ENCODE results near the gene KRTAP10-5.
"Not testable (repeated sequence)": the region's sequence is repeated elsewhere in the genome, so short reads cannot be mapped to it uniquely, and the experiment has no call there.

Gene KRTAP10-5

GRCh38 chr21:44575307-44576024 lies 4.9 kb downstream of the KRTAP10-5 start:
- H3K27ac ChIP-seq (ENCODE audit: low read depth, low read length): no peak overlapping the region
- WGBS: 93% methylated on average over 20 of the region's 20 CpGs

GRCh38 chr21:44574457-44575306 lies 5.7 kb downstream of the KRTAP10-5 start:
- Histone ChIP-seq H3K4me1 (ENCODE audit: insufficient read depth, low read length) (no peaks in the 10 kb centered on the region), H3K36me3 (ENCODE audit: insufficient read depth, low read length) (no peaks in the 10 kb centered on the region), H3K9ac (ENCODE audit: low read depth, low read length) (no peak overlapping the region), H3K9me3 (ENCODE audit: insufficient read depth, low read depth, low read length) (peaks cover 9% of the 10 kb centered on the region; the same call in 1 of the 2 replicates), H3K27ac (ENCODE audit: low read depth, low read length) (no peak overlapping the region), H3K27me3 (ENCODE audit: insufficient read depth, low read length) (no peaks in the 10 kb centered on the region), H3K4me3 (ENCODE audit: low read length) (no peak overlapping the region)
- WGBS: 64% methylated on average over 21 of the region's 21 CpGs

More at GRCh38 chr21:44575307-44576024, 4.9 kb downstream of the KRTAP10-5 start:
- Histone ChIP-seq H3K4me3 (ENCODE audit: low read length) (no peak overlapping the region), H3K27me3 (ENCODE audit: insufficient read depth, low read length) (no peaks in the 10 kb centered on the region), H3K36me3 (ENCODE audit: insufficient read depth, low read length) (no peaks in the 10 kb centered on the region), H3K4me1 (ENCODE audit: insufficient read depth, low read length) (no peaks in the 10 kb centered on the region), H3K9me3 (ENCODE audit: insufficient read depth, low read depth, low read length) (peaks cover 9% of the 10 kb centered on the region; the same call in 1 of the 2 replicates), H3K9ac (ENCODE audit: low read depth, low read length) (no peak overlapping the region)

GRCh38 chr21:44573630-44574456 lies 6.6 kb downstream of the KRTAP10-5 start, which contains the start of gene KRTAP10-4:
Gene KRTAP10-4, plus strand, starts transcription at chr21:44573729. Its CDS starts 30 bp downstream, at chr21:44573759.
- 86% methylated on average over 22 of the region's 25 CpGs for WGBS

GRCh38 chr21:44572959-44573583 lies 7.3 kb downstream of the KRTAP10-5 start:
- Histone ChIP-seq H3K4me3 (ENCODE audit: low read length) (no peak overlapping the region), H3K27ac (ENCODE audit: low read depth, low read length) (no peak overlapping the region), H3K9ac (ENCODE audit: low read depth, low read length) (no peak overlapping the region), H3K9me3 (ENCODE audit: insufficient read depth, low read depth, low read length) (peaks cover 9% of the 10 kb centered on the region; the same call in 1 of the 2 replicates), H3K4me1 (ENCODE audit: insufficient read depth, low read length) (no peaks in the 10 kb centered on the region), H3K27me3 (ENCODE audit: insufficient read depth, low read length) (no peaks in the 10 kb centered on the region), H3K36me3 (ENCODE audit: insufficient read depth, low read length) (no peaks in the 10 kb centered on the region)
- WGBS: 91% methylated on average over 15 of the region's 15 CpGs

More at GRCh38 chr21:44573630-44574456, 6.6 kb downstream of the KRTAP10-5 start, which contains the start of gene KRTAP10-4:
- not testable (repeated sequence) for H3K4me1 ChIP-seq (ENCODE audit: insufficient read depth, low read length); H3K27ac ChIP-seq (ENCODE audit: low read depth, low read length); H3K9me3 ChIP-seq (ENCODE audit: insufficient read depth, low read depth, low read length); H3K27me3 ChIP-seq (ENCODE audit: insufficient read depth, low read length); H3K9ac ChIP-seq (ENCODE audit: low read depth, low read length); H3K4me3 ChIP-seq (ENCODE audit: low read length); H3K36me3 ChIP-seq (ENCODE audit: insufficient read depth, low read length)

- H3K36me3 ChIP-seq (ENCODE audit: insufficient read depth, low read length): no peaks in the 10 kb centered on the region
Measured at GRCh38 chr21:44571844-44572782, 8.3 kb downstream of the KRTAP10-5 start.

GRCh38 chr21:44571296-44571695 lies 9.1 kb downstream of the KRTAP10-5 start:
- Histone ChIP-seq H3K9me3 (ENCODE audit: insufficient read depth, low read depth, low read length) (peaks cover 4% of the 10 kb centered on the region; the same call in 1 of the 2 replicates), H3K4me3 (ENCODE audit: low read length) (no peak overlapping the region), H3K27ac (ENCODE audit: low read depth, low read length) (no peak overlapping the region), H3K27me3 (ENCODE audit: insufficient read depth, low read length) (no peaks in the 10 kb centered on the region), H3K9ac (ENCODE audit: low read depth, low read length) (no peak overlapping the region), H3K4me1 (ENCODE audit: insufficient read depth, low read length) (no peaks in the 10 kb centered on the region), H3K36me3 (ENCODE audit: insufficient read depth, low read length) (no peaks in the 10 kb centered on the region)
- WGBS: 69% methylated on average over 4 of the region's 4 CpGs

More at GRCh38 chr21:44571844-44572782, 8.3 kb downstream of the KRTAP10-5 start:
- Histone ChIP-seq H3K9ac (ENCODE audit: low read depth, low read length) (no peak overlapping the region), H3K9me3 (ENCODE audit: insufficient read depth, low read depth, low read length) (peaks cover 4% of the 10 kb centered on the region; the same call in 1 of the 2 replicates), H3K27me3 (ENCODE audit: insufficient read depth, low read length) (no peaks in the 10 kb centered on the region), H3K4me1 (ENCODE audit: insufficient read depth, low read length) (no peaks in the 10 kb centered on the region), H3K4me3 (ENCODE audit: low read length) (no peak overlapping the region), H3K27ac (ENCODE audit: low read depth, low read length) (no peak overlapping the region)
- WGBS: 93% methylated on average over 40 of the region's 40 CpGs

GRCh38 chr21:44569861-44570517 lies 10.4 kb downstream of the KRTAP10-5 start:
- H3K36me3 ChIP-seq (ENCODE audit: insufficient read depth, low read length): no peaks in the 10 kb centered on the region
- peaks cover 4% of the 10 kb centered on the region; the same call in 1 of the 2 replicates for H3K9me3 ChIP-seq (ENCODE audit: insufficient read depth, low read depth, low read length)
- H3K4me3 ChIP-seq (ENCODE audit: low read length): no peak overlapping the region
- 90% methylated on average over 12 of the region's 12 CpGs for WGBS
- H3K27ac ChIP-seq (ENCODE audit: low read depth, low read length): no peak overlapping the region
- no peak overlapping the region for H3K9ac ChIP-seq (ENCODE audit: low read depth, low read length)
- no peaks in the 10 kb centered on the region for H3K27me3 ChIP-seq (ENCODE audit: insufficient read depth, low read length)
- no peaks in the 10 kb centered on the region for H3K4me1 ChIP-seq (ENCODE audit: insufficient read depth, low read length)

- Histone ChIP-seq H3K27ac (ENCODE audit: low read depth, low read length) (no peak overlapping the region), H3K4me1 (ENCODE audit: insufficient read depth, low read length) (no peaks in the 10 kb centered on the region), H3K36me3 (ENCODE audit: insufficient read depth, low read length) (no peaks in the 10 kb centered on the region), H3K9ac (ENCODE audit: low read depth, low read length) (no peak overlapping the region), H3K4me3 (ENCODE audit: low read length) (no peak overlapping the region), H3K9me3 (ENCODE audit: insufficient read depth, low read depth, low read length) (peaks cover 4% of the 10 kb centered on the region; the same call in 1 of the 2 replicates), H3K27me3 (ENCODE audit: insufficient read depth, low read length) (no peaks in the 10 kb centered on the region)
- 85% methylated on average over 27 of the region's 27 CpGs for WGBS
Measured at GRCh38 chr21:44568667-44569556, 11.5 kb downstream of the KRTAP10-5 start.

GRCh38 chr21:44568261-44568660 lies 12.1 kb downstream of the KRTAP10-5 start:
- no peaks in the 10 kb centered on the region for H3K36me3 ChIP-seq (ENCODE audit: insufficient read depth, low read length)
- no peaks in the 10 kb centered on the region for H3K4me1 ChIP-seq (ENCODE audit: insufficient read depth, low read length)
- no peak overlapping the region for H3K9ac ChIP-seq (ENCODE audit: low read depth, low read length)
- H3K4me3 ChIP-seq (ENCODE audit: low read length): no peak overlapping the region
- 92% methylated on average over 12 of the region's 12 CpGs for WGBS
- no peak overlapping the region for H3K27ac ChIP-seq (ENCODE audit: low read depth, low read length)
- H3K9me3 ChIP-seq (ENCODE audit: insufficient read depth, low read depth, low read length): peaks cover 4% of the 10 kb centered on the region; the same call in 1 of the 2 replicates
- H3K27me3 ChIP-seq (ENCODE audit: insufficient read depth, low read length): no peaks in the 10 kb centered on the region

Measured in HUES64 (cell line).